Spleen (tissue), 11 donors: ENCODE measurements around the gene AKAP13. TPM values are rescaled to one million over a fixed set of nuclear protein-coding genes. Genes with fewer than 3 reads are reported as not detected.

Experiments used
- DNase-seq: peaks from one replicate; pipeline ENCODE4 v3.0.0-alpha.2; 2020
- H3K27ac ChIP-seq, 8 donors: fragments of 200-600 bp; sonication (generic) in 7 of 8; 1 replicate in 4 of 8; 2 replicates in 4 of 8; pipeline versions ENCODE4 v1.5.0 to v1.8.0; 2016 to 2021; ENCODE audit warnings: inconsistent platforms in 4 of 8, mild to moderate bottlenecking in 4 of 8, moderate library complexity in 1 of 8
- H3K27me3 ChIP-seq, 7 donors: fragments of 200-600 bp; sonication (generic) in 6 of 7; replicated peaks in 1 of 7; 1 replicate in 4 of 7; 2 replicates in 3 of 7; pipeline versions ENCODE4 v1.5.0 to v1.8.0; 2016 to 2021; ENCODE audit warnings: inconsistent platforms in 3 of 7, mild to moderate bottlenecking in 1 of 7
- H3K36me3 ChIP-seq, 6 donors: fragments of 200-600 bp; sonication (generic) in 5 of 6; 1 replicate in 4 of 6; 2 replicates in 2 of 6; pipeline versions ENCODE4 v1.5.0 to v1.8.0; 2016 to 2021; ENCODE audit warnings: inconsistent platforms in 2 of 6
- H3K4me1 ChIP-seq, 6 donors: fragments of 200-600 bp; sonication (generic) in 5 of 6; 1 replicate in 3 of 6; 2 replicates in 3 of 6; pipeline versions ENCODE4 v1.5.0 to v1.8.0; 2016 to 2021; ENCODE audit warnings: inconsistent platforms in 3 of 6
- H3K4me3 ChIP-seq, 8 donors: fragments of 200-600 bp; sonication (generic) in 7 of 8; 1 replicate in 4 of 8; 2 replicates in 4 of 8; pipeline versions ENCODE4 v1.5.0 to v1.8.0; 2016 to 2021; ENCODE audit warnings: inconsistent platforms in 4 of 8, mild to moderate bottlenecking in 4 of 8, moderate library complexity in 2 of 8
- H3K9me3 ChIP-seq, 8 donors: fragments of 200-600 bp; sonication (generic) in 7 of 8; 1 replicate in 4 of 8; 2 replicates in 4 of 8; pipeline versions ENCODE4 v1.5.0 to v1.8.0; 2016 to 2021; ENCODE audit warnings: inconsistent platforms in 4 of 8
- POLR2A ChIP-seq, 3 donors: fragments of 450-650 bp; IDR thresholded peaks; one replicate each; pipeline ENCODE4 v1.5.1; 2017; ENCODE audit warnings: antibody characterized with exemption in 3 of 3, mild to moderate bottlenecking in 1 of 3
- POLR2AphosphoS5 ChIP-seq, 3 donors: sonication (generic); formaldehyde crosslinking; IDR thresholded peaks; one replicate each; pipeline ENCODE4 v1.5.1; 2017; ENCODE audit warnings: antibody characterized with exemption in 3 of 3
- WGBS, 5 donors: extraction: QIAGEN DNeasy Blood & Tissue Kit in 3 of 5; methylation state at CpG; one replicate each; pipeline versions ENCODE4 v1.1.5 to v1.1.7; 2013 to 2018; 5-methylcytosine and 5-hydroxymethylcytosine counted together
- intact Hi-C: fragments of 100-400 bp; cut with DNase I; formaldehyde crosslinking; loops from one replicate; pipeline ENCODE4 v1.15.0; 2023; ENCODE audit warnings: low total_unique reads
- polyA plus RNA-seq, 3 donors: library from polyadenylated mRNA; stranded (reverse); fragments of 200-250 nt; gene quantifications; one replicate each; pipeline ENCODE4 v1.2.1, GENCODE V29; 2013
- total RNA-seq, 7 donors: library from RNA; depleted of rRNA in 3 of 7; stranded (reverse); fragments of >200 nt in 3 of 7; fragmentation: NEBNext Ultra II Directional in 4 of 7; extraction: Animal tissue kit (Norgen Biotek cat#: 25700) in 4 of 7; gene quantifications; one replicate each; pipeline versions ENCODE4 v1.1.0 to v1.2.1, GENCODE V29; 2016 to 2021
- TF ChIP-seq, protein P1 (sequence below), 11 experiments: fragments of 200-600 bp in 7 of 11; fragments of 450-650 bp in 4 of 11; sonication (generic) in 4 of 11; IDR thresholded peaks in 8 of 11; conservative IDR thresholded peaks in 3 of 11; 1 replicate in 7 of 11; 2 replicates in 4 of 11; pipeline versions ENCODE4 v1.4.0 to v1.8.0; 2016 to 2021; ENCODE audit warnings: antibody characterized with exemption in 11 of 11, inconsistent platforms in 4 of 11, mild to moderate bottlenecking in 1 of 11
- donor health status: healthy with polysubstance abuse.
- donor health status: DM: no; HTN: no; CAD: no; lungs with moderate emphysema.
- donor health status: DM: no; HTN: no; CAD: no.
- donor health status: Bipolar disorder and iron deficiency.
- donor health status: healthy.
- donor health status: DM: no; HTN: no; CAD: no.
- donor health status: DM: yes; HTN: yes; CAD: no.

Gene AKAP13
- total and polyA plus RNA-seq, 10 donors: 35.4 to 413 (median 260) TPM

- no peaks in the 10 kb centered on the region for H3K9me3 ChIP-seq
- TF ChIP-seq, protein P1, sequence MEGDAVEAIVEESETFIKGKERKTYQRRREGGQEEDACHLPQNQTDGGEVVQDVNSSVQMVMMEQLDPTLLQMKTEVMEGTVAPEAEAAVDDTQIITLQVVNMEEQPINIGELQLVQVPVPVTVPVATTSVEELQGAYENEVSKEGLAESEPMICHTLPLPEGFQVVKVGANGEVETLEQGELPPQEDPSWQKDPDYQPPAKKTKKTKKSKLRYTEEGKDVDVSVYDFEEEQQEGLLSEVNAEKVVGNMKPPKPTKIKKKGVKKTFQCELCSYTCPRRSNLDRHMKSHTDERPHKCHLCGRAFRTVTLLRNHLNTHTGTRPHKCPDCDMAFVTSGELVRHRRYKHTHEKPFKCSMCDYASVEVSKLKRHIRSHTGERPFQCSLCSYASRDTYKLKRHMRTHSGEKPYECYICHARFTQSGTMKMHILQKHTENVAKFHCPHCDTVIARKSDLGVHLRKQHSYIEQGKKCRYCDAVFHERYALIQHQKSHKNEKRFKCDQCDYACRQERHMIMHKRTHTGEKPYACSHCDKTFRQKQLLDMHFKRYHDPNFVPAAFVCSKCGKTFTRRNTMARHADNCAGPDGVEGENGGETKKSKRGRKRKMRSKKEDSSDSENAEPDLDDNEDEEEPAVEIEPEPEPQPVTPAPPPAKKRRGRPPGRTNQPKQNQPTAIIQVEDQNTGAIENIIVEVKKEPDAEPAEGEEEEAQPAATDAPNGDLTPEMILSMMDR (IDR thresholded peaks at IDR 0.05 in 8 of 11, conservative IDR thresholded peaks at IDR 0.05 in 3 of 11): no peak
- no peak for TF ChIP-seq POLR2A (IDR thresholded peaks at IDR 0.05)
- TF ChIP-seq POLR2AphosphoS5 (IDR thresholded peaks at IDR 0.05): no peak
Measured at GRCh38 chr15:85424154-85424553, 43.8 kb downstream of the AKAP13 start.

GRCh38 chr15:85426481-85426880 is 46.1 kb downstream of the AKAP13 start:
- intact Hi-C loops: no loop called here
- Histone ChIP-seq H3K9me3 (no peaks in the 10 kb centered on the region), H3K27ac (no peak overlapping the region), H3K4me1 (peaks cover 5 to 60% (median 22%) of the 10 kb centered on the region in 6 donors), H3K4me3 (no peak overlapping the region), H3K36me3 (no peaks in the 10 kb centered on the region), H3K27me3 (no peaks in the 10 kb centered on the region)
- WGBS, 5 donors: 92 to 100% (median 98%) methylated on average over 1 of the region's 1 CpG
- no peak for DNase-seq
- TF ChIP-seq POLR2AphosphoS5 (IDR thresholded peaks at IDR 0.05): no peak
- TF ChIP-seq, protein P1 (IDR thresholded peaks at IDR 0.05 in 8 of 11, conservative IDR thresholded peaks at IDR 0.05 in 3 of 11): no peak
- no peak for TF ChIP-seq POLR2A (IDR thresholded peaks at IDR 0.05)

More at GRCh38 chr15:85424154-85424553, 43.8 kb downstream of the AKAP13 start:
- Histone ChIP-seq H3K27ac (no peak overlapping the region), H3K4me1 (peaks cover 11 to 64% (median 30%) of the 10 kb centered on the region in 6 donors), H3K4me3 (no peak overlapping the region), H3K27me3 (no peaks in the 10 kb centered on the region), H3K36me3 (no peaks in the 10 kb centered on the region)
- DNase-seq: no peak
- 88 to 94% (median 90%) methylated on average over 1 of the region's 1 CpG for WGBS, 5 donors
- intact Hi-C loops: no loop called here

- H3K4me1 ChIP-seq: peaks cover 0 to 50% (median 17%) of the 10 kb centered on the region in 6 donors
- no peak for DNase-seq
- WGBS, 5 donors: 95 to 98% (median 97%) methylated on average over 5 of the region's 5 CpGs
- no peaks in the 10 kb centered on the region for H3K9me3 ChIP-seq
- H3K4me3 ChIP-seq: no peak overlapping the region
- intact Hi-C loops: no loop called here
- no peaks in the 10 kb centered on the region for H3K36me3 ChIP-seq
- TF ChIP-seq POLR2A (IDR thresholded peaks at IDR 0.05) (no peak), POLR2AphosphoS5 (IDR thresholded peaks at IDR 0.05) (no peak)
- TF ChIP-seq, protein P1 (IDR thresholded peaks at IDR 0.05 in 8 of 11, conservative IDR thresholded peaks at IDR 0.05 in 3 of 11): no peak
- H3K27ac ChIP-seq: no peak overlapping the region
- no peaks in the 10 kb centered on the region for H3K27me3 ChIP-seq
Measured at GRCh38 chr15:85427286-85428028, 47.1 kb downstream of the AKAP13 start.

GRCh38 chr15:85429522-85429921 is 49.1 kb downstream of the AKAP13 start:
- H3K9me3 ChIP-seq: no peaks in the 10 kb centered on the region
- H3K27ac ChIP-seq: no peak overlapping the region
- intact Hi-C loops: no loop called here
- H3K36me3 ChIP-seq: no peaks in the 10 kb centered on the region
- no peaks in the 10 kb centered on the region for H3K27me3 ChIP-seq
- DNase-seq: no peak
- peaks cover 0 to 29% (median 8%) of the 10 kb centered on the region in 6 donors for H3K4me1 ChIP-seq
- H3K4me3 ChIP-seq: no peak overlapping the region
- 92 to 96% (median 93%) methylated on average over 3 of the region's 3 CpGs for WGBS, 5 donors
- TF ChIP-seq, protein P1 (IDR thresholded peaks at IDR 0.05 in 8 of 11, conservative IDR thresholded peaks at IDR 0.05 in 3 of 11): no peak
- TF ChIP-seq POLR2A (IDR thresholded peaks at IDR 0.05) (no peak), POLR2AphosphoS5 (IDR thresholded peaks at IDR 0.05) (no peak)
